Chondrocyte (in vitro differentiated cells): ENCODE measurements around the gene GALNS. TPM values are rescaled to one million over a fixed set of nuclear protein-coding genes. Genes with fewer than 3 reads are reported as not detected.

Experiments
- DNase-seq: peaks from one replicate; pipeline ENCODE4 v3.0.0; 2021; ENCODE audit warnings: mixed read lengths, low spot score
- H3K27ac Mint-ChIP-seq: one replicate; pipeline ENCODE4 v1.8.0; 2021; ENCODE audit warnings: mild to moderate bottlenecking, moderate library complexity, mixed read lengths; ENCODE audit not compliant: unreplicated experiment
- H3K27me3 Mint-ChIP-seq: 2 replicates; pipeline ENCODE4 v1.8.0; 2021; ENCODE audit warnings: low read depth, mixed read lengths
- H3K36me3 Mint-ChIP-seq: 2 replicates; pipeline ENCODE4 v1.8.0; 2021; ENCODE audit warnings: low read depth, mixed read lengths
- H3K4me1 Mint-ChIP-seq: 2 replicates; pipeline ENCODE4 v1.8.0; 2021; ENCODE audit warnings: low read depth, mild to moderate bottlenecking, mixed read lengths
- H3K4me3 Mint-ChIP-seq: one replicate; pipeline ENCODE4 v1.8.0; 2021; ENCODE audit warnings: mild to moderate bottlenecking, moderate library complexity, mixed read lengths; ENCODE audit not compliant: unreplicated experiment
- H3K9me3 Mint-ChIP-seq: 2 replicates; pipeline ENCODE4 v1.8.0; 2021; ENCODE audit warnings: low read depth, mixed read lengths
- total RNA-seq: library from RNA; stranded (reverse); gene quantifications from 3 replicates; pipeline ENCODE4 v1.2.1, GENCODE V29; 2021
- TF ChIP-seq, protein P1 (sequence below): fragments of 200-600 bp; sonication (generic); IDR thresholded peaks from 2 replicates; pipeline ENCODE4 v1.5.0; 2021; ENCODE audit warnings: antibody characterized with exemption, mild to moderate bottlenecking, moderate library complexity

GALNS gene
- total RNA-seq, 1 donor from 2014 or later, result 34.1 TPM

DNA sequence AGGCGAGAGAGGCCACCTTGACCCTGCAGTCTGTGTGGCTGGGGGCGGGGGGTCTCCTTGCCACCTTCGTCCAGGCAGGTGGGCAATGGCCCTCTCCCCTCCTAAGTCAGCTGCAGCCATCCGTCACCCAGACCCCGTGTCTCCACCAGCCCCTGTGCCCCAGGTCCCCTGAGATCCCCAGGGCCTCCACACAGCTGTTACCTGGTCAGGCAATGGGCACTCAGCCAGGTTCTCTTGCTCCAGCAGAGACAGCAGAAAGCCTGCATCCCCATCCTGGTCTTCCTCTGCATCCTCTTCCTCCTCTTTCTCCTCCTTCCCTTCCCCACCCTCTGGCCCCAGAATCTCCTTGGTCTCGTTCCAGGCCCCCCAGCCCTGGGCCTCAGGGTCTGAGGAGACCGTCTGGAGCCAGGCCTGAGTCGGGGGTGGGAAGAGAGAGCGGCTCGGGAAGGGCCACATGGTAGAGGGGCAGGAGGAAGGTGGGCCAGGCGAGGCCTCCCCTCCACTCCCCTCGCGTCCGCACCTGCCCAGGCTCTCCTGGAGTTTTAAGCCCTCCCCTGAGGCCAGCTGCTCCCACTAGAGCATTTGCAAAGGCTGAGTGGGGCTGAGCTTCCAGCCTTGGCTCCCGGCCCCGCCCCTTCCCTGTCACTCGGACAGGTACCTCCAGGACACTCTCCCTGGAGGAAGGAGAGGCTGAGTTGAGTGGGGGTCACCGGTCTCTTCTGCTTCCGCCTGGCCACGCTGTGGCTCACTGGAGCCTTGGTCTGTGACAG, 9.6 kb upstream of the GALNS start, which contains the start of gene PABPN1L:
Gene PABPN1L (minus strand): TSS at position 510 of the 770 bp plus-strand sequence. CDS start 54 bp downstream, at position 456.
- H3K27me3 Mint-ChIP-seq, result peaks cover 16% of the 10 kb centered on the region
- no peak within 1 kb of the TSS for H3K4me3 Mint-ChIP-seq
- TF ChIP-seq, protein P1, sequence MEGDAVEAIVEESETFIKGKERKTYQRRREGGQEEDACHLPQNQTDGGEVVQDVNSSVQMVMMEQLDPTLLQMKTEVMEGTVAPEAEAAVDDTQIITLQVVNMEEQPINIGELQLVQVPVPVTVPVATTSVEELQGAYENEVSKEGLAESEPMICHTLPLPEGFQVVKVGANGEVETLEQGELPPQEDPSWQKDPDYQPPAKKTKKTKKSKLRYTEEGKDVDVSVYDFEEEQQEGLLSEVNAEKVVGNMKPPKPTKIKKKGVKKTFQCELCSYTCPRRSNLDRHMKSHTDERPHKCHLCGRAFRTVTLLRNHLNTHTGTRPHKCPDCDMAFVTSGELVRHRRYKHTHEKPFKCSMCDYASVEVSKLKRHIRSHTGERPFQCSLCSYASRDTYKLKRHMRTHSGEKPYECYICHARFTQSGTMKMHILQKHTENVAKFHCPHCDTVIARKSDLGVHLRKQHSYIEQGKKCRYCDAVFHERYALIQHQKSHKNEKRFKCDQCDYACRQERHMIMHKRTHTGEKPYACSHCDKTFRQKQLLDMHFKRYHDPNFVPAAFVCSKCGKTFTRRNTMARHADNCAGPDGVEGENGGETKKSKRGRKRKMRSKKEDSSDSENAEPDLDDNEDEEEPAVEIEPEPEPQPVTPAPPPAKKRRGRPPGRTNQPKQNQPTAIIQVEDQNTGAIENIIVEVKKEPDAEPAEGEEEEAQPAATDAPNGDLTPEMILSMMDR, result no peak
- no peak within 1 kb of the TSS for H3K27ac Mint-ChIP-seq
- DNase-seq, result no peak
- H3K9me3 Mint-ChIP-seq, result no peaks in the 10 kb centered on the region
- H3K4me1 Mint-ChIP-seq, result no peaks in the 10 kb centered on the region
- H3K36me3 Mint-ChIP-seq, result no peaks in the 10 kb centered on the region

DNA sequence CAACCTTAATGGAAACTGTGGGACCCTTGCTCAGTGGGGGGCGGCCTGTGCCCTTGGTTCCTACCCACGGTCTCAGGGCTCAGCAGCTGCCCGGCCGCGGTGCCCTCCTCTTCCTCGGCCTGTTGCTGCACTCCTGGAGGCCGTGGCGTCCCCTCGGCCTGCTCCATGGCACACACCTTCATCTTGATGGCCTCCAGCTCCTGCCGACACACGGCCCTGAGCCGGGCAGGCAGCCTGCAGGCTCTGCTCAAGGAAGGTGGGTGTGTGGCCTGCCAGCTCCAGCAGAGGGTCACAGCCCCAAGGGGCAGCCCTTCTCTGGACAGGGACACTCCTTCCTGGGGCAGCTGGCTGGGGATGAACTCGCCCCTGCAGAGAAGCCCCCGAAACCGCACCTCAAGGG, 9.0 kb upstream of the GALNS start:
- no peaks in the 10 kb centered on the region for H3K9me3 Mint-ChIP-seq

DNA sequence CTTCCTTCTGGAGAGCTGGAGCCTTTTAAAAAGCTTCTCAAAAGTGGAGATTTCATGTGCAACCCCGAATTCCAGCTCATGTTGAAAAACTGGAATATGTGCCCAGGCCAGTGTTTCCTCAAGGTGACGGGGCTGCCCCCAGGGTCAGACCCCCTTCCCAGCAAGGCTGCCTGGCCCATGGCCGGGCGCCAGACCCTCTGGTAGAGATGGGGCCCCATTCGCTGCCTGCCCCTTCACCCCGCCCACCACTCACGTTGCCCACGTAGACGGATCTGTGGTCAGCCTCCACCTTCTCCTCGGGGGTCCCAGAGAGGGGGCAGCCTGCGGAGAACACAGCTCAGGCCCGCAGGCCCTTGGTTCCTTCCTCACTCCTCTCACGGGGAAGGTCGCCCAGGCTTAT, 8.6 kb upstream of the GALNS start:
- DNase-seq, result no peak
- TF ChIP-seq, protein P1, result no peak
- H3K9me3 Mint-ChIP-seq, result no peaks in the 10 kb centered on the region
- H3K27me3 Mint-ChIP-seq, result peaks cover 10% of the 10 kb centered on the region
- H3K4me1 Mint-ChIP-seq, result no peaks in the 10 kb centered on the region
- H3K27ac Mint-ChIP-seq, result no peak overlapping the region
- H3K36me3 Mint-ChIP-seq, result peaks cover 2% of the 10 kb centered on the region
- H3K4me3 Mint-ChIP-seq, result no peak overlapping the region

More for the DNA sequence above, 9.0 kb upstream of the GALNS start:
- Mint-ChIP-seq H3K27me3 (peaks cover 14% of the 10 kb centered on the region), H3K4me1 (no peaks in the 10 kb centered on the region), H3K27ac (no peak overlapping the region), H3K4me3 (no peak overlapping the region), H3K36me3 (peaks cover 1% of the 10 kb centered on the region)
- DNase-seq, result no peak
- TF ChIP-seq, protein P1, result no peak

DNA sequence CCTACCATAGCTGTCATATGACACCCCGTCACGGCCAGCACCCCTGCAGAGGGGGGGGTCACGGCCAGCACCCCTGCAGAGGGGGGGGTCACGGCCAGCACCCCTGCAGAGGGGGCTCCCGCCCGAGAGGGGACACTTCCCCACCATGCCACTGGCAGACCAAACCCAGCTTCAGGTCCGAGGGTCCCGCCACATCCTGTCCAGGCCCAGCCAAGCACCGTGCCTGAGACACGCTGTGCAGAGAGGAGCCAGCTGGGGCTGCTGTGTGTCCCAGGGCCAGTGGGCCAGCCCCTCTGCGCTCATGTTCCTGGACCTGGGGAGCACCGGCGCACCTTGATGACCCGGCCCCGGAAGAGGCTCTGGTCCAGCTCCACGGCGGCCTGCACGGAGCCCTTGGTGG, 7.8 kb upstream of the GALNS start:
- Mint-ChIP-seq H3K4me3 (no peak overlapping the region), H3K9me3 (no peaks in the 10 kb centered on the region), H3K36me3 (peaks cover 3% of the 10 kb centered on the region), H3K27me3 (peaks cover 9% of the 10 kb centered on the region), H3K4me1 (no peaks in the 10 kb centered on the region), H3K27ac (no peak overlapping the region)
- TF ChIP-seq, protein P1, result no peak
- no peak for DNase-seq

DNA sequence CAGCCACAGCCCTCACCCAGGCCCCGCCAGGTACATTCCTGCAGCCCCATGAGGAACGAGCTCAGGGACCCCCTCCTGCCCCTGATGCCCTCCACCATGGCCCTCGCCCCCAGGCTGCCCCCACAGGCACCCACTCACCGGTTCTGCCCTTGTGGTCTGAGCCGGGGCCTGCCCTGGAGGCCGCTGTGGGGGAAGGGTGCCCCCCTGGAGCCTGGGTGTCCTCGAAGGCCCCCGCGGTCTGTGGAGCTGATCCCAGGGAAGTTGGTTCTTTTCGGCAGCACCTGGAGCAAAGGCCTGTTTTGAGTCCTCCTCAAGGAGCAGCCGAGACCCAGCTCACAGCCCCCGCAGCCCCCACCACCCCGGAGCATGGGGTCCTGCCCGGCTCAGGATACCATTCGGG, 7.4 kb upstream of the GALNS start:
- Mint-ChIP-seq H3K4me1 (no peaks in the 10 kb centered on the region), H3K36me3 (peaks cover 3% of the 10 kb centered on the region), H3K9me3 (no peaks in the 10 kb centered on the region), H3K4me3 (no peak overlapping the region), H3K27me3 (peaks cover 9% of the 10 kb centered on the region), H3K27ac (no peak overlapping the region)
- DNase-seq, result no peak
- TF ChIP-seq, protein P1, result no peak
